Panc1 (cell line): ENCODE measurements around the gene DLGAP1. TPM values are rescaled to one million over a fixed set of nuclear protein-coding genes. Genes with fewer than 3 reads are reported as not detected.

Source experiments
- ATAC-seq: fragments of 200-7000 bp; cut with Tn5 transposase; 2 replicates; pipeline ENCODE4 v1.9.1; 2020; ENCODE audit warnings: mild to moderate bottlenecking, moderate library complexity
- BruUV-seq: library from RNA; stranded (reverse); fragments of 400-500 nt; replicated peaks from 2 replicates; lab custom pipeline; 2021; lab: Mats Ljungman, UMichigan
- CTCF ChIA-PET: fragments of 300-600 bp; sonication (Branson Sonifier 250); formaldehyde crosslinking; loops from one replicate; lab custom pipeline; 2022; ENCODE audit warnings: antibody characterized with exemption; lab: Charles Lee
- POLR2A ChIA-PET: fragments of 300-600 bp; sonication (Branson Sonifier 250); formaldehyde crosslinking; loops from one replicate; lab custom pipeline; 2022; ENCODE audit warnings: antibody characterized with exemption; lab: Charles Lee
- DNase-seq: peaks from one replicate; pipeline ENCODE4 v3.0.0-alpha.2; 2010; ENCODE audit warnings: low read depth, low spot score
- H3K27ac ChIP-seq: 2 replicates; pipeline ENCODE4 v1.5.1; 2011; ENCODE audit warnings: mild to moderate bottlenecking, low read length, inconsistent platforms
- H3K27me3 ChIP-seq: fragments of 200-500 bp; sonication (Bioruptor generic); 2 replicates; pipeline ENCODE4 v1.6.0; 2014; ENCODE audit warnings: low read length, inconsistent platforms; ENCODE audit not compliant: control insufficient read depth, insufficient read depth
- H3K36me3 ChIP-seq: fragments of 200-500 bp; sonication (Bioruptor generic); 2 replicates; pipeline ENCODE4 v1.5.1; 2014; ENCODE audit warnings: inconsistent platforms, mild to moderate bottlenecking, low read length, moderate library complexity; ENCODE audit not compliant: control insufficient read depth, insufficient read depth
- H3K4me1 ChIP-seq: 2 replicates; pipeline ENCODE4 v1.5.1; 2011; ENCODE audit warnings: inconsistent platforms, mild to moderate bottlenecking, low read length, moderate library complexity; ENCODE audit not compliant: control insufficient read depth, insufficient read depth
- H3K4me3 ChIP-seq, 2 experiments: 2 replicates each; pipeline ENCODE4 v1.5.1; 2011 to 2012; ENCODE audit warnings: low read depth in 2 of 2, low read length in 2 of 2, mild to moderate bottlenecking in 2 of 2, inconsistent platforms in 1 of 2, moderate library complexity in 1 of 2
- H3K9me3 ChIP-seq: fragments of 200-500 bp; sonication (Bioruptor generic); 2 replicates; pipeline ENCODE4 v1.5.1; 2014; ENCODE audit warnings: low read depth, mild to moderate bottlenecking, inconsistent platforms, low read length, moderate library complexity; ENCODE audit not compliant: control insufficient read depth, insufficient read depth
- POLR2AphosphoS5 ChIP-seq: IDR thresholded peaks from 2 replicates; pipeline ENCODE4 v1.6.1; 2012; ENCODE audit warnings: mild to moderate bottlenecking, low read depth, low read length, moderate library complexity
- SIN3A ChIP-seq: IDR thresholded peaks from 2 replicates; pipeline ENCODE4 v1.6.1; 2012; ENCODE audit warnings: low read depth, mild to moderate bottlenecking, low read length, moderate library complexity, borderline replicate concordance; ENCODE audit not compliant: insufficient read depth
- TCF7L2 ChIP-seq: IDR thresholded peaks from 2 replicates; pipeline ENCODE4 v1.6.1; 2011; ENCODE audit warnings: mild to moderate bottlenecking, low read depth, low read length, inconsistent platforms
- in situ Hi-C: cut with HindIII; loops from 2 replicates; pipeline ENCODE4 v1.10.0; 2016; ENCODE audit warnings: low sequenced_read_pairs, low pct_unique_long_range_greater_than_20kb
- intact Hi-C: fragments of 100-400 bp; cut with micrococcal nuclease; formaldehyde crosslinking; loops from one replicate; pipeline ENCODE4 v1.10.0; 2022; ENCODE audit not compliant: unreplicated experiment
- total RNA-seq: library from RNA; stranded (reverse); gene quantifications from one replicate; pipeline ENCODE4 v1.2.1, GENCODE V29; 2021; ENCODE audit not compliant: unreplicated experiment
- TF ChIP-seq, protein P1 (sequence below): fragments of 450-650 bp; IDR thresholded peaks from 2 replicates; pipeline ENCODE4 v1.5.1; 2017; ENCODE audit warnings: mild to moderate bottlenecking
- TF ChIP-seq, protein P2 (sequence below), 2 experiments: IDR thresholded peaks; 2 replicates each; pipeline ENCODE4 v1.6.1; 2011 to 2012; ENCODE audit warnings: low read depth in 2 of 2, control low read depth in 1 of 2, low read length in 1 of 2, mild to moderate bottlenecking in 1 of 2, moderate library complexity in 1 of 2; ENCODE audit not compliant: insufficient read depth in 1 of 2

Gene DLGAP1
- total RNA-seq, 1 experiment from 2014 or later: 1.8 TPM

GRCh38 chr18:3498698-3499471 is 956.2 kb downstream of the DLGAP1 start:
- no peak for DNase-seq
- in situ Hi-C loops: no loop called here
- Histone ChIP-seq H3K36me3 (no peaks in the 10 kb centered on the region), H3K27ac (peak overlapping the region; percentile 98), H3K4me3 (peak overlapping the region; percentile 39 to 57), H3K27me3 (no peaks in the 10 kb centered on the region), H3K4me1 (peaks cover 72% of the 10 kb centered on the region), H3K9me3 (no peaks in the 10 kb centered on the region)
- TF ChIP-seq TCF7L2: no peak
- TF ChIP-seq, protein P1, sequence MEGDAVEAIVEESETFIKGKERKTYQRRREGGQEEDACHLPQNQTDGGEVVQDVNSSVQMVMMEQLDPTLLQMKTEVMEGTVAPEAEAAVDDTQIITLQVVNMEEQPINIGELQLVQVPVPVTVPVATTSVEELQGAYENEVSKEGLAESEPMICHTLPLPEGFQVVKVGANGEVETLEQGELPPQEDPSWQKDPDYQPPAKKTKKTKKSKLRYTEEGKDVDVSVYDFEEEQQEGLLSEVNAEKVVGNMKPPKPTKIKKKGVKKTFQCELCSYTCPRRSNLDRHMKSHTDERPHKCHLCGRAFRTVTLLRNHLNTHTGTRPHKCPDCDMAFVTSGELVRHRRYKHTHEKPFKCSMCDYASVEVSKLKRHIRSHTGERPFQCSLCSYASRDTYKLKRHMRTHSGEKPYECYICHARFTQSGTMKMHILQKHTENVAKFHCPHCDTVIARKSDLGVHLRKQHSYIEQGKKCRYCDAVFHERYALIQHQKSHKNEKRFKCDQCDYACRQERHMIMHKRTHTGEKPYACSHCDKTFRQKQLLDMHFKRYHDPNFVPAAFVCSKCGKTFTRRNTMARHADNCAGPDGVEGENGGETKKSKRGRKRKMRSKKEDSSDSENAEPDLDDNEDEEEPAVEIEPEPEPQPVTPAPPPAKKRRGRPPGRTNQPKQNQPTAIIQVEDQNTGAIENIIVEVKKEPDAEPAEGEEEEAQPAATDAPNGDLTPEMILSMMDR: no peak
- TF ChIP-seq POLR2AphosphoS5: 0 out of 2 replicates have a peak, but pooled peaks have one; percentile 5
- 0 out of 2 replicates have a peak, but pooled peaks have one; percentile 32 for TF ChIP-seq SIN3A
- TF ChIP-seq, protein P2, sequence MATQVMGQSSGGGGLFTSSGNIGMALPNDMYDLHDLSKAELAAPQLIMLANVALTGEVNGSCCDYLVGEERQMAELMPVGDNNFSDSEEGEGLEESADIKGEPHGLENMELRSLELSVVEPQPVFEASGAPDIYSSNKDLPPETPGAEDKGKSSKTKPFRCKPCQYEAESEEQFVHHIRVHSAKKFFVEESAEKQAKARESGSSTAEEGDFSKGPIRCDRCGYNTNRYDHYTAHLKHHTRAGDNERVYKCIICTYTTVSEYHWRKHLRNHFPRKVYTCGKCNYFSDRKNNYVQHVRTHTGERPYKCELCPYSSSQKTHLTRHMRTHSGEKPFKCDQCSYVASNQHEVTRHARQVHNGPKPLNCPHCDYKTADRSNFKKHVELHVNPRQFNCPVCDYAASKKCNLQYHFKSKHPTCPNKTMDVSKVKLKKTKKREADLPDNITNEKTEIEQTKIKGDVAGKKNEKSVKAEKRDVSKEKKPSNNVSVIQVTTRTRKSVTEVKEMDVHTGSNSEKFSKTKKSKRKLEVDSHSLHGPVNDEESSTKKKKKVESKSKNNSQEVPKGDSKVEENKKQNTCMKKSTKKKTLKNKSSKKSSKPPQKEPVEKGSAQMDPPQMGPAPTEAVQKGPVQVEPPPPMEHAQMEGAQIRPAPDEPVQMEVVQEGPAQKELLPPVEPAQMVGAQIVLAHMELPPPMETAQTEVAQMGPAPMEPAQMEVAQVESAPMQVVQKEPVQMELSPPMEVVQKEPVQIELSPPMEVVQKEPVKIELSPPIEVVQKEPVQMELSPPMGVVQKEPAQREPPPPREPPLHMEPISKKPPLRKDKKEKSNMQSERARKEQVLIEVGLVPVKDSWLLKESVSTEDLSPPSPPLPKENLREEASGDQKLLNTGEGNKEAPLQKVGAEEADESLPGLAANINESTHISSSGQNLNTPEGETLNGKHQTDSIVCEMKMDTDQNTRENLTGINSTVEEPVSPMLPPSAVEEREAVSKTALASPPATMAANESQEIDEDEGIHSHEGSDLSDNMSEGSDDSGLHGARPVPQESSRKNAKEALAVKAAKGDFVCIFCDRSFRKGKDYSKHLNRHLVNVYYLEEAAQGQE (IDR thresholded peaks at IDR 0.05; ENCODE audit: insufficient read depth in 1 of 2, low read depth in 2 of 2, low read length in 1 of 2): no peak
- no TSS peak for BruUV-seq
- ChIA-PET CTCF (interaction anchor here (0.6 kb wide), 1 partner anchor 17 kb away, joined by 5 read pairs; no protein-coding TSS in a partner anchor), POLR2A (interaction anchor here (1.1 kb wide), 1 partner anchor 46 kb away, joined by 18 read pairs; no protein-coding TSS in a partner anchor)
- peak; percentile 75 for ATAC-seq
- intact Hi-C loops: loop anchor here (5.0 kb wide), 1 partner anchor 42 kb away; no protein-coding TSS in a partner anchor

- peak overlapping the region; percentile 98 for H3K27ac ChIP-seq
- intact Hi-C loops: loop anchor here (5.0 kb wide), 1 partner anchor 39 kb away; no protein-coding TSS in a partner anchor
- DNase-seq: no peak
- H3K4me3 ChIP-seq: no peak overlapping the region
- in situ Hi-C loops: no loop called here
- TF ChIP-seq, protein P2 (IDR thresholded peaks at IDR 0.05; ENCODE audit: insufficient read depth in 1 of 2, low read depth in 2 of 2, low read length in 1 of 2): no peak
- TF ChIP-seq POLR2AphosphoS5 (no peak), SIN3A (no peak)
- TF ChIP-seq, protein P1: no peak
- BruUV-seq: no TSS peak
- peaks cover 76% of the 10 kb centered on the region for H3K4me1 ChIP-seq
- no peaks in the 10 kb centered on the region for H3K9me3 ChIP-seq
- ChIA-PET CTCF (no interaction called here), POLR2A (no interaction called here)
- no peaks in the 10 kb centered on the region for H3K27me3 ChIP-seq
- ATAC-seq: no peak
- no peaks in the 10 kb centered on the region for H3K36me3 ChIP-seq
Measured at GRCh38 chr18:3495691-3496430, 959.2 kb downstream of the DLGAP1 start.
